IPS-NIHi11 (cell line): ENCODE data around the gene CAPN13.

Experiments
- DNase-seq: peaks from one replicate; pipeline ENCODE4 v3.0.0; 2012; ENCODE audit warnings: mixed read lengths, low spot score

The CAPN13 gene

DNA sequence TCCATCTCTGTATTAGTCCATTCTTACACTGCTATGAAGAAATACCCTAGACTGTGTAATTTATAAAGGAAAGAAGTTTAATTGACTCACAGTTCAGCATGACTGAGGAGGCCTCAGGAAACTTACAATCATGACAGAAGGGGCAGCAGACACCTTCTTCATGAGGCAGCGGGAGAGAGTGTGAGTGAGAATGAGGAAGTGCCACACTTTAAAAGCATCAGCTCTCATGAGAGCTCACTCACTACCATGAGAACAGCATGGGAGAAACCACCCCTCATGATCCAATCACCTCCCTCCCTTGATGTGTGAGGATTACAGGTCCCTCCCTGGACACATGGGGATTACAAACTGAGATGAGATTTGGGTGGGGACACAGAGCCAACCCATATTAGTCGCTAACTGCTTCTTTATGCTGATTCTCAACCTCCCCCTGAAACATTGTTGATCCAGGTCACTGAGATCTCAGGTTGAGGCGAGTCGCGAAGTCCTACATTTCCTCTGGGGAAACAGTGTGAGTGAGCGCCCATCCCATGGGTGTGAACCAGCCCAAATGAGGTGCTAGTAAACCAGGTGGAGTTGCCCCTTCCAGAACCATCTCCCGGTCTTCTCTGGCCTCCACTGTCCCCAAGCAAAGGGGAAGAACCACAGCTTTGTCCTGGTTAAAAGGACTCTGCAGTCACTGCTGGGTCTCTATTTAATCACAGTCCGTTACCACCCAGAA is 123.8 kb downstream of the CAPN13 start:
- no peak for DNase-seq

DNA sequence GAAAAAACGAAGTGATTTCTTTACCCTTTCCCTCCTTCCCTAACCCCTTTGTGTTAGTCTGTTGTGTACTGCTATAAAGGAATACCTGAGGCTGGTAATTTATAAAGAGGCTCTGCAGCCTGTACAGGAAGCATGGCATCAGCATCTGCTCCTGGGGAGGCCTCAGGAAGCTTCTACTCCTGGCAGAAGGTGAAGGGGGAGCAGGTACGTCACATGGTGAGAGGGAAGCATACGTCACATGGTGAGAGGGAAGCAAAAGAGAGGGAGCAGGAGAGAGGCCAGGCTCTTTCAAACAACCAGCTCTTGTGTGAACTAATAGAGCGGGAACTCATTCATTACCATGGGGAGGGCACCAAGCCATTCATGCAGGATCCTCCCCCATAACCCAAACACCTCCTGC is 126.2 kb downstream of the CAPN13 start:
- no peak for DNase-seq

DNA sequence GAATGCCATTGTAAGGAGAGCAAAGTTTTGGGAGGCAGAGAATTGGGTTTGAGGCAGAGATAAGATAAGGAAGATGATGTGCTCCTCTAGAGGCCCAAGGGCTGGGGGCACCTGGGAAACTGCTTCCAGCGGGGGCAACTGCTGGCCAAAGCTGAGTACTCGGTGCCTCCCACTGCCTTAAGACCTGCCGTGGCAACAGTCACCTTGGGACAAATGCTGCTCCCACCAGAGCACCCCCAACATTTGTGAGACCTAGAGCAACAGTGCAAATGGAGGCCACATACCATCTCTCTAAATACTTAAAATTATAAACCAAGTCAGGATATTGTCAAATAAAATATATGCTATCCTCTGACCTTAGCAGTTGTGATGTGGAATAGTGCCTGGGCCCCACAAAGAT is 127.1 kb downstream of the CAPN13 start:
- DNase-seq: no peak

DNA sequence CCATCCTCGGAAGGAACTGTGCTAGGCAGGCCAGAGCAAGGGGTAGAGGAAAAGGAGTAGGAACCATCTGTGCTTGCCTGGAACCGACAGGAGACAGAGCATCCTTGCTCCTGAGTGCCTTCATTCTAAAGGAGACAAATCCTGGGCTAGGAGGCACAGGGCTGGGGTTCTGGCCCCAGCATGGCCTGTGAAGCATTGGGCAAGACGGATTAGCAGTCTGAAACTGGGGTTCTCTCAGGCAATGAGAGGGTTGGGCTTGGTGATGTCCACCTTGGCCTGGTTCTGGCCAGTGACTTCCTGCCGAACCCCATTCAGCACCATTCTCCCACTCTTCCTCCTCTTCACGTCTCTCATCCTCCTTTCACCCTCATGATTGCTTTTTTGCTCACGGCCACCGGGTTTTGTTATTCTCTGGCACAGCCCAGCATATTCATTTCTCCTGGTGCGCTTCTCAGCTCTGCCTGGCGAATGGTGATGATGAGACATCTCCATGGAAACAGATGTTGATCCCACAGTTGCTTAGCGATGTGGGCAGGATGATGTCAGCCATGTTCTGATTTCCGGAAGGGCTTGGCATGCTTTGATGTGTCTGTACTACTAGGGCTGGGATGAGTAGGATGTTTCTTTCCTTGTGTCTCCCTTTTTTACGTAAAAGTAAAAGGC is 127.7 kb downstream of the CAPN13 start:
- no peak for DNase-seq

DNA sequence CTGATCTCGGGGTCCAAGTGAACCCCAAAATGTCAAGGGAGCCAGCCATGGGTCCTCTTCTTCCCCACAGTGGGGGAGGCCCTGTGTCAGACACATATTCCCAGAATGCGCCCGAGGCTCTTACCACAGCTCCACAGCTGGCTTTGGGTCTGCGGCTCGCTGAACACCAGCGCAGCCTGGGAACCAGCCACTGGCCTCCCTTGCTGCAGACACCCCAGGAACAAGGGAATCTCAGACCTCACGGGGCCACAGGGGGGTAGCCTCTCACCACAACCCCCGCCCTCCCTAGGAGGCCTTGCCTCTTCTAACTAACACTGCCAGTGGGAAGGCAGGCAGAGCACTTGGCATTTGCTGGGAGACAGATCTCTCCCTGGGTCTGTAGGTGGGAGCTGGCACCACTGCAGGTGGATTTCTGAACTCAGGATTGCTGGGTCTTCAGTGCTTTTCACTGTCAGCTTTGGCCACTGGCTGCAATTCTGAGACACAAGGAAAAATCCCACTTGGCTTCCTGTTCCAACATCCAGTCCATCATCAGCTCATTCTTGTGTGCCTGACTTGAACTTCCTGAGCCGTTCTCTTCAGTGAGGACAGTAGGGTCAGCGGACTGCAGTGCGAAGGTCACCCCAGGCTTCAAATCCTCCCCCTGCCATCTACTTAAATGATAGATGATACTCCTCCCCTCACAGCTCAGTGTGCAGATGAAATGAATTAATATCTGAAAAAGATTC is 128.7 kb downstream of the CAPN13 start:
- no peak for DNase-seq

DNA sequence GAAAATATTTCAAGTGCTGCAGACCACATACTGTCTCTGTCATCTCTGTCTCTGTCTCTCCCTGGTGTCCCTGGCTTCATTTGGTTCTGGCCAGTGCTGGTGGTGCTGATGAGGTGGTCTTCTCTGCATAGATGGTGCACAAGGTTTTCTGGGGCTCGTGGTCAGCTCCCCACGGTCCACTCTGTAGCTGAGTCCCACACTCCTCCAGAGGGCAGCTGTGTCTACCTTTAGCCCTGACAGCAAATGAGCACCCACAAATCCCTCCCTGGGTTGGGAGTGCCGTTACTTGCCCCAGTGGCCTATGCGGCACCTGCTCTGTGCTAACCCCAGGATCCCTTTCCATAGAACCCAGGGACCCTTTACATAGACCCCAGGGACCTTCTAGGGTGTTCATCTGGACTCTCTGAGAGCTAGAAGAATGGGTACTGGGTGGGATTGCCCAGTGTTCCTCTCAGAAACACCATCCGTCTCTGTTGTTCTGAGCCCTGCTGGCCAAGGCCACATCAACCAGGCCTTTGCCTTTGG is 129.3 kb downstream of the CAPN13 start:
- no peak for DNase-seq

DNA sequence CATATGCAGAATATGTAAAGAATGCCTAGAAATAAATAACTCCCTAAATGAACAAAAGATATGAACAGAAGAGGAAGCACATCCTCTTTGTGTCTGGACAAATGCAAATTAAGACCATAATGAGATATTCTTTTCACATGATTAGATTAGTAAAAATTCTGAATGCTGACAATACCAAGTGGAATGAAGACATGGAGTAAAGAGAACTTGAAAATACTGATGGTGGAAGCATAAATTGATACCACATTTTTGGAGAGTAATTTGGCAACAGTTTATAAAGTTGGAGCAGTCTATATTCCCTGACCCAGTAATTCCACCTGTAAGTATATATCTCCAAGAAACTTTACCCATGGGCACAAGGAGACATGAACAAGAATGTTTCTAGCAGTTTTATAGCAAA is 130.0 kb downstream of the CAPN13 start:
- no peak for DNase-seq

DNA sequence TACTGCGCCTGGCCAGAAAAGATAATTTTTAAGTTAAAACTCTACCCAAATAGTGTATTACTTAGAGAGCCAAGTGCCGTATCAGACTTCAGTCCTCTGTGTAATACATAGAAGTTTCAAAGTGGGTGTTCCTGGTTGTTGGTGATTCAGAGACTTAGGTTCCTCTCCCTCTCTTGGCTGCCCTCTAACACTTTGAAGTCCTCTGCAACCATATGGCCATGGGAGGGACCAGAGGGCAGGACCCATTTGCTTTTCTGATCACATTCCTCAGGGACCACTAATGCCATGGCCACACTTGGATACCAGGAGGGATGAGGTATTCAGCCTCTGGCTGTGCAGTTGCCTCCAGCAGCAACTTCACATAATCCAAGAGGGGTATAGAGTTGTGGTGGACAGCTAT is 131.5 kb downstream of the CAPN13 start:
- no peak for DNase-seq

DNA sequence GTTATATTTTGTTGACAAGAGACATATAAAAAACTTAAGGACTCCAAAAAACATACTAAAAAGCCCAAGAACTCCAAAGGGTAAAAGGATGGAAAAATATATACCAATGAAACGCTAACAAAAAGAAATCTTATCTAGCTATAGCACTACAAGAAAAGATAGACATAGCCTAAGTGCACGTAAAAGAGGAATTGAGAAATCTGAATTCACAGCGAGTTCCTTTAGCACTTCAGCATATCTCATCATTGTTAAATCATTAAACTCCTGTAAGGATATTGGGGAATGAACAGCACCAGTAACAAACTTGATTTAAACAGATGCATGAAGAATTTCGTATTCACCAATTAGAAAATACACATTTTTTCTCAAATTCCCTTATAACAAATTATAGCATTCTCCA is 134.1 kb downstream of the CAPN13 start:
- DNase-seq: no peak
